WTC11 (cell line): ENCODE measurements around the gene ZBTB7C. TPM values are rescaled to one million over a fixed set of nuclear protein-coding genes. Genes with fewer than 3 reads are reported as not detected.
A peak's percentile ranks its signal among the peaks of the same experiment; 100 is the strongest.

Source experiments
- ATAC-seq: fragments of 200-7000 bp; cut with Tn5 transposase; 2 replicates; pipeline ENCODE4 v1.10.0; 2021; ENCODE audit warnings: mild to moderate bottlenecking, moderate library complexity
- CTCF ChIA-PET: fragments of 300-600 bp; sonication (Branson Sonifier 250); formaldehyde crosslinking; loops from one replicate; lab custom pipeline; 2021; ENCODE audit warnings: antibody characterized with exemption; lab: Charles Lee
- POLR2A ChIA-PET: fragments of 350-600 bp; sonication (Branson Sonifier 250); formaldehyde crosslinking; loops from one replicate; lab custom pipeline; 2021; ENCODE audit warnings: antibody characterized with exemption; lab: Charles Lee
- DNase-seq: peaks from one replicate; pipeline ENCODE4 v3.0.0; 2021; ENCODE audit warnings: low spot score
- H3K27ac Mint-ChIP-seq: 2 replicates; pipeline ENCODE4 v1.8.0; 2021; ENCODE audit warnings: mixed read lengths
- H3K27me3 Mint-ChIP-seq: 2 replicates; pipeline ENCODE4 v1.8.0; 2021; ENCODE audit warnings: low read depth, mild to moderate bottlenecking, moderate library complexity, mixed read lengths
- H3K36me3 Mint-ChIP-seq: 2 replicates; pipeline ENCODE4 v1.8.0; 2021; ENCODE audit warnings: mixed read lengths
- H3K4me1 Mint-ChIP-seq: 2 replicates; pipeline ENCODE4 v1.8.0; 2022; ENCODE audit warnings: mixed read lengths
- H3K4me3 Mint-ChIP-seq: 2 replicates; pipeline ENCODE4 v1.8.0; 2021; ENCODE audit warnings: mild to moderate bottlenecking, moderate library complexity, mixed read lengths
- H3K9me3 Mint-ChIP-seq: 2 replicates; pipeline ENCODE4 v1.8.0; 2021; ENCODE audit warnings: mixed read lengths
- ARID4B ChIP-seq: sonication (generic); formaldehyde crosslinking; IDR thresholded peaks from 2 replicates; pipeline ENCODE4 v1.8.0; 2023; ENCODE audit warnings: missing genetic modification reagents, mild to moderate bottlenecking, borderline replicate concordance
- ATF1 ChIP-seq: sonication (generic); formaldehyde crosslinking; IDR thresholded peaks from 2 replicates; pipeline ENCODE4 v1.8.1; 2023; ENCODE audit warnings: mild to moderate bottlenecking, moderate library complexity, missing genetic modification reagents
- CREM ChIP-seq: sonication (generic); formaldehyde crosslinking; IDR thresholded peaks from 2 replicates; pipeline ENCODE4 v1.8.1; 2022; ENCODE audit warnings: mild to moderate bottlenecking, missing genetic modification reagents, moderate library complexity
- FOXK1 ChIP-seq: sonication (generic); formaldehyde crosslinking; IDR thresholded peaks from 2 replicates; pipeline ENCODE4 v1.8.0; 2022; ENCODE audit warnings: mild to moderate bottlenecking, moderate library complexity, missing genetic modification reagents
- FOXP1 ChIP-seq: sonication (generic); formaldehyde crosslinking; IDR thresholded peaks from 2 replicates; pipeline ENCODE4 v1.8.0; 2022; ENCODE audit warnings: missing genetic modification reagents, mild to moderate bottlenecking, moderate library complexity, borderline replicate concordance
- GABPB1 ChIP-seq: sonication (generic); formaldehyde crosslinking; IDR thresholded peaks from 2 replicates; pipeline ENCODE4 v1.8.1; 2023; ENCODE audit warnings: mild to moderate bottlenecking, missing genetic modification reagents
- MXD4 ChIP-seq: fragments of 250-450 bp; sonication (Bioruptor Pico); IDR thresholded peaks from 2 replicates; pipeline ENCODE4 v1.8.0; 2021; ENCODE audit warnings: mild to moderate bottlenecking, moderate library complexity, borderline replicate concordance
- PRDM15 ChIP-seq: sonication (generic); formaldehyde crosslinking; IDR thresholded peaks from 2 replicates; pipeline ENCODE4 v1.8.0; 2022; ENCODE audit warnings: missing genetic modification reagents
- SP1 ChIP-seq: sonication (generic); formaldehyde crosslinking; conservative IDR thresholded peaks from 2 replicates; pipeline ENCODE4 v1.8.1; 2022; ENCODE audit warnings: missing genetic modification reagents
- TCF7 ChIP-seq: sonication (generic); formaldehyde crosslinking; IDR thresholded peaks from 2 replicates; pipeline ENCODE4 v1.8.0; 2022; ENCODE audit warnings: mild to moderate bottlenecking, low read depth, missing genetic modification reagents, moderate library complexity
- USF2 ChIP-seq: sonication (generic); formaldehyde crosslinking; IDR thresholded peaks from 2 replicates; pipeline ENCODE4 v1.8.1; 2023; ENCODE audit warnings: mild to moderate bottlenecking, missing genetic modification reagents, moderate library complexity
- ZBTB21 ChIP-seq: sonication (generic); formaldehyde crosslinking; IDR thresholded peaks from 2 replicates; pipeline ENCODE4 v1.8.1; 2023; ENCODE audit warnings: mild to moderate bottlenecking, missing genetic modification reagents, borderline replicate concordance
- ZNF219 ChIP-seq: sonication (generic); formaldehyde crosslinking; IDR thresholded peaks from 2 replicates; pipeline ENCODE4 v1.8.0; 2023; ENCODE audit warnings: missing genetic modification reagents, mild to moderate bottlenecking, borderline replicate concordance
- ZNF232 ChIP-seq: sonication (generic); formaldehyde crosslinking; IDR thresholded peaks from 2 replicates; pipeline ENCODE4 v1.8.0; 2022; ENCODE audit warnings: mild to moderate bottlenecking, missing genetic modification reagents
- ZNF317 ChIP-seq: sonication (generic); formaldehyde crosslinking; IDR thresholded peaks from 2 replicates; pipeline ENCODE4 v1.8.1; 2023; ENCODE audit warnings: low read depth, mild to moderate bottlenecking, moderate library complexity, missing genetic modification reagents, borderline replicate concordance
- ZNF671 ChIP-seq: fragments of 250-450 bp; sonication (Bioruptor Pico); IDR thresholded peaks from 2 replicates; pipeline ENCODE4 v1.8.0; 2021; ENCODE audit warnings: mild to moderate bottlenecking
- total RNA-seq: library from RNA; stranded (reverse); gene quantifications from 3 replicates; pipeline ENCODE4 v1.2.3, GENCODE V29; 2021

Gene ZBTB7C
- total RNA-seq, 1 experiment from 2014 or later = 0.48 TPM

- no peak for TF ChIP-seq PRDM15 (CRISPR knock-in tag)
- TF ChIP-seq FOXK1 (CRISPR knock-in tag) = no peak
- TF ChIP-seq ZBTB21 (CRISPR knock-in tag) = no peak
- TF ChIP-seq CREM (CRISPR knock-in tag) = no peak
- no peak for TF ChIP-seq FOXP1 (CRISPR knock-in tag)
- TF ChIP-seq ZNF671 (CRISPR knock-in tag) = no peak
Measured at GRCh38 chr18:48394176-48394575, 15.0 kb downstream of the ZBTB7C start (continued).

GRCh38 chr18:48393776-48394175 lies 15.4 kb downstream of the ZBTB7C start:
- H3K9me3 Mint-ChIP-seq = no peaks in the 10 kb centered on the region
- no peaks in the 10 kb centered on the region for H3K36me3 Mint-ChIP-seq
- ChIA-PET POLR2A (interaction anchor here (0.6 to 0.7 kb wide), 2 partner anchors 1243 to 1420 kb away, joined by 3 to 7 read pairs; no protein-coding TSS in a partner anchor), CTCF (interaction anchor here (1.0 to 1.2 kb wide), 3 partner anchors 49 to 385 kb away, joined by 3 read pairs; no protein-coding TSS in a partner anchor)
- no peak overlapping the region for H3K27ac Mint-ChIP-seq
- TF ChIP-seq USF2 (CRISPR knock-in tag) (no peak), ARID4B (CRISPR knock-in tag) (no peak), ATF1 (CRISPR knock-in tag) (no peak), SP1 (no peak), TCF7 (CRISPR knock-in tag) (no peak), GABPB1 (CRISPR knock-in tag) (no peak), ZNF317 (CRISPR knock-in tag) (no peak), MXD4 (CRISPR knock-in tag) (no peak)
- H3K4me3 Mint-ChIP-seq = no peak overlapping the region
- peaks cover 9% of the 10 kb centered on the region for H3K27me3 Mint-ChIP-seq
- ATAC-seq (no peak), DNase-seq (no peak)
- peaks cover 16% of the 10 kb centered on the region for H3K4me1 Mint-ChIP-seq

- Mint-ChIP-seq H3K36me3 (no peaks in the 10 kb centered on the region), H3K4me1 (peaks cover 15% of the 10 kb centered on the region), H3K4me3 (no peak overlapping the region), H3K27me3 (peaks cover 9% of the 10 kb centered on the region), H3K27ac (no peak overlapping the region), H3K9me3 (no peaks in the 10 kb centered on the region)
- ChIA-PET POLR2A (interaction anchor here (0.6 to 0.7 kb wide), 2 partner anchors 1243 to 1421 kb away, joined by 3 to 7 read pairs; no protein-coding TSS in a partner anchor), CTCF (interaction anchor here (1.1 to 1.6 kb wide), 3 partner anchors 48 to 54 kb away, joined by 3 to 8 read pairs (median 3); no protein-coding TSS in a partner anchor)
- ATAC-seq (peak; percentile 39; the same call in 1 of the 2 replicates), DNase-seq (no peak)
- TF ChIP-seq ZNF232 (no peak), ZNF219 (CRISPR knock-in tag) (no peak)
- TF ChIP-seq, all 79 proteins: peak for 0
Measured at GRCh38 chr18:48393170-48393569, 16.0 kb downstream of the ZBTB7C start.
